H1 (cell line): ENCODE data around the gene ERI2. TPM values are rescaled to one million over a fixed set of nuclear protein-coding genes. Genes with fewer than 3 reads are reported as not detected.

Experiments
- CTCF ChIA-PET: fragments of 300-600 bp; sonication (Branson Sonifier 250); formaldehyde crosslinking; loops from one replicate; lab custom pipeline; 2021; ENCODE audit not compliant: partially characterized antibody; lab: Charles Lee
- POLR2A ChIA-PET: fragments of 300-600 bp; sonication (Branson Sonifier 250); formaldehyde crosslinking; loops from one replicate; lab custom pipeline; 2021; ENCODE audit warnings: inconsistent platforms; ENCODE audit not compliant: partially characterized antibody; lab: Charles Lee
- DNase-seq, 2 experiments: peaks; one replicate each; pipeline versions ENCODE4 v3.0.0 to v3.0.0-alpha.2; 2010 to 2022; ENCODE audit warnings: low spot score in 2 of 2, low read depth in 1 of 2, mixed read lengths in 1 of 2
- FAIRE-seq: peaks from 2 replicates; lab custom pipeline; 2011; peaks lifted over from hg19 to GRCh38; lab: Jason Lieb, UNC
- H2AFZ ChIP-seq: 2 replicates; pipeline ENCODE4 v1.8.1; 2012; ENCODE audit warnings: low read length, inconsistent platforms
- H2AK5ac ChIP-seq: 2 replicates; pipeline ENCODE4 v1.6.1; 2013; ENCODE audit warnings: low read depth, low read length
- H2BK120ac ChIP-seq: replicated peaks from 2 replicates; pipeline ENCODE3; 2013; ENCODE audit warnings: low read depth, low read length, inconsistent platforms
- H2BK12ac ChIP-seq: 2 replicates; pipeline ENCODE4 v1.6.1; 2013; ENCODE audit warnings: low read depth, low read length
- H2BK15ac ChIP-seq: 2 replicates; pipeline ENCODE4 v1.6.1; 2013; ENCODE audit warnings: low read length
- H2BK20ac ChIP-seq: 2 replicates; pipeline ENCODE4 v1.6.1; 2013; ENCODE audit warnings: low read length
- H2BK5ac ChIP-seq: 2 replicates; pipeline ENCODE4 v1.6.1; 2013; ENCODE audit warnings: low read depth, low read length
- H3K14ac ChIP-seq: 2 replicates; pipeline ENCODE4 v1.6.1; 2013; ENCODE audit warnings: inconsistent platforms; ENCODE audit not compliant: insufficient read length
- H3K18ac ChIP-seq: 2 replicates; pipeline ENCODE4 v1.6.1; 2013; ENCODE audit warnings: low read length; ENCODE audit errors: extremely low read depth
- H3K23ac ChIP-seq: 2 replicates; pipeline ENCODE4 v1.6.1; 2013; ENCODE audit warnings: inconsistent platforms; ENCODE audit not compliant: insufficient read length
- H3K23me2 ChIP-seq: 2 replicates; pipeline ENCODE4 v1.6.1; 2013; ENCODE audit warnings: low read depth, low read length
- H3K27ac ChIP-seq: 2 replicates; pipeline ENCODE4 v1.6.1; 2011; ENCODE audit warnings: low read depth, low read length, inconsistent platforms
- H3K27me3 ChIP-seq, 4 experiments: replicated peaks in 1 of 4; 1 replicate in 1 of 4; 2 replicates in 3 of 4; pipeline versions ENCODE4 v1.6.1 to v1.8.1; 2011 to 2013; ENCODE audit warnings: low read length in 3 of 4, mild to moderate bottlenecking in 3 of 4, inconsistent platforms in 2 of 4, mixed read lengths in 2 of 4, moderate library complexity in 1 of 4; ENCODE audit not compliant: control insufficient read depth in 3 of 4, insufficient read depth in 3 of 4; ENCODE audit errors: extremely low read depth in 1 of 4
- H3K36me3 ChIP-seq, 4 experiments: 2 replicates each; pipeline versions ENCODE4 v1.6.1 to v1.8.1; 2011 to 2013; ENCODE audit warnings: mild to moderate bottlenecking in 4 of 4, low read length in 3 of 4, moderate library complexity in 2 of 4, control low read depth in 1 of 4, inconsistent platforms in 1 of 4; ENCODE audit not compliant: insufficient read depth in 4 of 4, control insufficient read depth in 2 of 4
- H3K4ac ChIP-seq: replicated peaks from 2 replicates; pipeline ENCODE3; 2013; ENCODE audit warnings: low read length, low read depth, mixed read lengths, inconsistent platforms; ENCODE audit not compliant: insufficient read length
- H3K4me1 ChIP-seq, 4 experiments: replicated peaks in 1 of 4; 1 replicate in 1 of 4; 2 replicates in 3 of 4; pipeline versions ENCODE4 v1.6.1 to v1.8.1; 2011 to 2013; ENCODE audit warnings: low read length in 3 of 4, inconsistent platforms in 2 of 4, mixed read lengths in 1 of 4; ENCODE audit not compliant: insufficient read depth in 4 of 4, control insufficient read depth in 3 of 4
- H3K4me2 ChIP-seq, 2 experiments: 2 replicates each; pipeline versions ENCODE4 v1.6.1 to v1.8.1; 2011 to 2013; ENCODE audit warnings: low read depth in 2 of 2, low read length in 2 of 2, control low read depth in 1 of 2, inconsistent platforms in 1 of 2, mild to moderate bottlenecking in 1 of 2; ENCODE audit not compliant: insufficient read depth in 1 of 2
- H3K4me3 ChIP-seq, 4 experiments: fragments of 200-600, 300-600 bp in 1 of 4; sonication (generic), shearing (Covaris generic), sonication (Bioruptor Twin) in 1 of 4; 2 replicates each; pipeline versions ENCODE4 v1.5.1 to v1.8.1; 2011 to 2016; ENCODE audit warnings: low read length in 4 of 4, low read depth in 3 of 4, control low read depth in 2 of 4, inconsistent platforms in 2 of 4, mild to moderate bottlenecking in 2 of 4, mixed read lengths in 1 of 4, moderate library complexity in 1 of 4; ENCODE audit not compliant: insufficient read depth in 2 of 4; ENCODE audit errors: extremely low read depth in 1 of 4
- H3K56ac ChIP-seq: replicated peaks from 2 replicates; pipeline ENCODE3; 2013; ENCODE audit warnings: low read depth, mild to moderate bottlenecking, mixed read lengths, low read length, inconsistent platforms; ENCODE audit not compliant: insufficient read length
- H3K79me1 ChIP-seq: 2 replicates; pipeline ENCODE4 v1.6.1; 2013; ENCODE audit warnings: low read depth, low read length, control low read depth
- H3K79me2 ChIP-seq, 2 experiments: 2 replicates each; pipeline versions ENCODE4 v1.6.1 to v1.8.1; 2012 to 2013; ENCODE audit warnings: low read length in 2 of 2, mild to moderate bottlenecking in 2 of 2, inconsistent platforms in 1 of 2; ENCODE audit not compliant: insufficient read depth in 2 of 2, control insufficient read depth in 1 of 2
- H3K9ac ChIP-seq, 4 experiments: replicated peaks in 1 of 4; 1 replicate in 1 of 4; 2 replicates in 3 of 4; pipeline versions ENCODE4 v1.6.1 to v1.8.1; 2011 to 2013; ENCODE audit warnings: low read depth in 3 of 4, low read length in 3 of 4, control low read depth in 2 of 4, mild to moderate bottlenecking in 2 of 4, moderate library complexity in 2 of 4, inconsistent platforms in 1 of 4; ENCODE audit errors: extremely low read depth in 1 of 4
- H3K9me3 ChIP-seq, 2 experiments: 2 replicates each; pipeline versions ENCODE4 v1.6.1 to v1.8.1; 2012 to 2013; ENCODE audit warnings: mild to moderate bottlenecking in 2 of 2, moderate library complexity in 2 of 2, control low read depth in 1 of 2, inconsistent platforms in 1 of 2, low read depth in 1 of 2, low read length in 1 of 2, mixed read lengths in 1 of 2; ENCODE audit not compliant: insufficient read depth in 2 of 2
- H4K20me1 ChIP-seq, 2 experiments: replicated peaks in 1 of 2; 2 replicates each; pipeline versions ENCODE3 to v1.8.1; 2011 to 2013; ENCODE audit warnings: inconsistent platforms in 2 of 2, low read length in 2 of 2, mild to moderate bottlenecking in 1 of 2; ENCODE audit not compliant: insufficient read depth in 2 of 2, control insufficient read depth in 1 of 2
- H4K5ac ChIP-seq: 2 replicates; pipeline ENCODE4 v1.6.1; 2013; ENCODE audit warnings: low read length, low read depth, mixed read lengths, inconsistent platforms; ENCODE audit not compliant: insufficient read length
- H4K8ac ChIP-seq: 2 replicates; pipeline ENCODE4 v1.8.0; 2013; ENCODE audit warnings: mild to moderate bottlenecking, moderate library complexity, low read length, inconsistent platforms; ENCODE audit not compliant: insufficient read depth; ENCODE audit errors: extremely low read depth
- H4K91ac ChIP-seq: replicated peaks from 2 replicates; pipeline ENCODE3; 2013; ENCODE audit warnings: low read length, mixed read lengths, inconsistent platforms; ENCODE audit not compliant: insufficient read length
- KDM4A ChIP-seq: IDR thresholded peaks from one replicate; pipeline ENCODE4 v1.7.1; 2012; ENCODE audit warnings: low read depth, mild to moderate bottlenecking, moderate library complexity, low read length, inconsistent platforms; ENCODE audit not compliant: severe bottlenecking
- WGBS, 2 experiments: shearing (Covaris generic) in 1 of 2; methylation state at CpG; one replicate each; pipeline versions ENCODE4 v1.1.6 to v1.1.7; 2013 to 2015; ENCODE audit warnings: low lambda C conversion rate in 2 of 2, mixed read lengths in 2 of 2, inconsistent platforms in 1 of 2, low coverage in 1 of 2, missing lambda C conversion rate in 1 of 2; ENCODE audit not compliant: insufficient replicate concordance in 2 of 2, insufficient coverage in 1 of 2, insufficient read length in 1 of 2; ENCODE audit errors: extremely low coverage in 1 of 2, missing lambda C conversion rate in 1 of 2; 5-methylcytosine and 5-hydroxymethylcytosine counted together
- long read RNA-seq, 2 experiments: library from RNA in 1 of 2; library from capped mRNA in 1 of 2; stranded (forward); transcript quantifications; one replicate each; pipeline ENCODE4 v2.0.0, GENCODE V29; 2021; ENCODE audit warnings: inconsistent platforms in 1 of 2
- polyA minus RNA-seq, 3 experiments: library from RNA; depleted of rRNA, polyadenylated mRNA; stranded (reverse); fragments of >200 nt; gene quantifications; 1 replicate in 2 of 3; 2 replicates in 1 of 3; pipeline ENCODE4 v1.2.3, GENCODE V29; 2011
- polyA plus RNA-seq, 7 experiments: library from polyadenylated mRNA; depleted of rRNA in 3 of 7; stranded (reverse) in 5 of 7; unstranded in 2 of 7; fragments of >200 nt in 5 of 7; fragments of 200-250 nt in 2 of 7; gene quantifications; 1 replicate in 5 of 7; 2 replicates in 1 of 7; 4 replicates in 1 of 7; pipeline versions ENCODE4 v1.2.1 to v1.2.3, GENCODE V29; 2011 to 2013; ENCODE audit warnings: missing spikeins in 2 of 7, mixed read lengths in 2 of 7
- total RNA-seq: library from RNA; stranded (reverse); fragmentation: NEBNext Ultra II Directional; extraction: Animal tissue kit (Norgen Biotek cat#: 25700); gene quantifications from 2 replicates; pipeline ENCODE4 v1.2.1, GENCODE V29; 2021
- TF ChIP-seq, protein P1 (sequence below): IDR thresholded peaks from 2 replicates; pipeline ENCODE4 v1.6.1; 2012; ENCODE audit warnings: low read length, inconsistent platforms

Gene ERI2, protein sequence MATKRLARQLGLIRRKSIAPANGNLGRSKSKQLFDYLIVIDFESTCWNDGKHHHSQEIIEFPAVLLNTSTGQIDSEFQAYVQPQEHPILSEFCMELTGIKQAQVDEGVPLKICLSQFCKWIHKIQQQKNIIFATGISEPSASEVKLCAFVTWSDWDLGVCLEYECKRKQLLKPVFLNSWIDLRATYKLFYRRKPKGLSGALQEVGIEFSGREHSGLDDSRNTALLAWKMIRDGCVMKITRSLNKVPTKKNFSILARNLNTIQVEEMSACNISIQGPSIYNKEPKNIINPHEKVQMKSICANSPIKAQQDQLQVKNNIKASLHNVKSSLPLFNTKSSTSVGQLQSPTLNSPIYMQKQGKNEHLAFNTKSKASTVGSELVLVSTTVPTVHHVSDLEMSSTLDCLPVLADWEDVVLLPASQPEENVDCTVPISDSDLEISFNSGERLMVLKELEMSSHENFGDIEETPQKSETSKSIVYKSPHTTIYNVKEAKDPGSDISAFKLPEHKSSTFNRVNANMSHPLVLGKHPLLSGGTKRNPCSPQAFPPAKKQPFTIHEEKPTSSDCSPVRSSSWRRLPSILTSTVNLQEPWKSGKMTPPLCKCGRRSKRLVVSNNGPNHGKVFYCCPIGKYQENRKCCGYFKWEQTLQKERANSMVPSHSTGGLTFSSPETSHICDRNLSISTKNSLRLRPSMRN
- total RNA-seq = 12.6 and 14.5 TPM in 2 replicates
- polyA plus RNA-seq (2011; rRNA removed) = 5.4 and 11.0 TPM in 2 replicates
- 8.2 TPM for polyA plus RNA-seq (2011; cell fraction: cytosol; rRNA removed)
- 5.3 TPM for polyA plus RNA-seq (2011; cell fraction: nucleus; rRNA removed)
- 6.7 to 10.7 TPM (median 7.9 TPM) in 4 replicates for polyA plus RNA-seq (2012, experiment 1 of 2)
- polyA plus RNA-seq (2012, experiment 2 of 2) = 0.58 TPM
- polyA plus RNA-seq (2013, experiment 1 of 2) = 9.4 TPM
- polyA plus RNA-seq (2013, experiment 2 of 2) = 8.0 TPM
- polyA minus RNA-seq (2011; rRNA and poly(A)+ RNA removed) = 9.4 and 16.3 TPM in 2 replicates
- 12.2 TPM for polyA minus RNA-seq (2011; cell fraction: cytosol; rRNA and poly(A)+ RNA removed)
- 12.7 TPM for polyA minus RNA-seq (2011; cell fraction: nucleus; rRNA and poly(A)+ RNA removed)
- long read RNA-seq, experiment 1, partial matches to known transcripts = 1 of 12 reads
- long read RNA-seq, experiment 1, other reads (novel, unspliced or antisense) = 8 of 12 reads
- long read RNA-seq, experiment 2, partial matches to known transcripts = 0 of 3 reads
- long read RNA-seq, experiment 2, other reads (novel, unspliced or antisense) = 1 of 3 reads

DNA sequence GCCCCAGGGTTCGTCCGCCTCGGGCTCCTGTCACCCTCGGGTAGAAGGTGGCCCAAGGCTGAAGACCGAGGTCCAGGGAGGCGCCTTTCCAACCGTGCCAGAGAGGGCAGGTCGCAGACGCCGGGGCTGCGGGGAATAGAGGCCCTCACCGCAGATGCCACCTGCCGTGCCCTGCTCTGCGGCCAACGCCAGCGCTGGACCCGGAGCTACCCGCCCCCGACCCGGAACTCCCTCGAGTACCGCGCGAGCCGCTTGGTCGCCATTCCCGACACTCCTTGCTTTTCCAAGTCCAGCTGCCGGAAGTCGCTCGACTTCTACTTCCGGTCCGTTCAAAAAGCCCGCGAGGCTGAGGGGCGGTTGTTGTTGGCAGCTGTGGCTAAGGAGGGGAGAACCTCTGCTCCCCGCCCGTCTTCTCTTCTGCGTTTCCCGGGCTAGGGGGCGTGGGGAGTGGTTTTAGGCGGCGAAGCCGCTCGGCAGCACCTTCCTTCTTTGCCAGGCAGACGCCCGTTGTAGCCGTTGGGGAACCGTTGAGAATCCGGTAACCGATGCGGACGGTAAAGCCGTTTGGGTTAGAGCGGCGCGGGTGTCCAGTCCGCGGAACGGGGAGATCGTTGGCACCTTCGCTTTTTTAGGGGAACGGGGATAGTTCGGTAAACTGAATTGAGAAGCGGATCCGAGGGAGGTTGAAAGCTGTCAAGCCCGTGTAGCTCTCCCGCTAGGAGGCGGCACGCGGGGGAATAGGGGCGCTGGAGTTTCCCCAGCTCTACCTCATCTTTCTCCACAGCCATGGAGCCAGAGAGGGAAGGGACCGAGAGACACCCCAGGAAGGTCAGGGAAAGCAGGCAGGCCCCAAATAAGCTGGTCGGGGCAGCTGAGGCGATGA is at the start of gene ERI2, which contains the start of gene REXO5:
Gene ERI2, minus strand, starts transcription at position 305 of the 883 bp plus-strand sequence. Its CDS starts 42 bp downstream, at position 263.
Gene REXO5, plus strand, starts transcription at position 360 of the 883 bp plus-strand sequence. Its CDS starts 427 bp downstream, at position 787.
- 1% methylated on average over 62 of the region's 74 CpGs; no CpG with 5 or more reads in 1 of the 2 experiments for WGBS, 2 experiments
- no peak within 1 kb of the TSS for H2BK20ac ChIP-seq
- peak within 1 kb of the TSS; percentile 72 for H3K27ac ChIP-seq
- no peak within 1 kb of the TSS for H3K23ac ChIP-seq
- H3K14ac ChIP-seq = no peak within 1 kb of the TSS
- H4K8ac ChIP-seq = peak within 1 kb of the TSS; percentile 93
- FAIRE-seq (no peak), DNase-seq (peak; percentile 72 to 93)
- H3K56ac ChIP-seq = peak within 1 kb of the TSS; percentile 77
- H3K79me1 ChIP-seq = no peaks in the 10 kb centered on the region
- ChIA-PET CTCF (interaction anchor here (0.6 to 1.3 kb wide), 5 partner anchors 14 to 1245 kb away, joined by 3 to 6 read pairs (median 4); no protein-coding TSS in a partner anchor), POLR2A (interaction anchor here (0.6 to 1.6 kb wide), 12 partner anchors 9 to 277 kb away, joined by 3 to 10 read pairs (median 3); partner anchors contain the start of genes DCUN1D3 and LYRM1)
- 0 out of 2 replicates have a peak within 1 kb of the TSS, but pooled peaks have one; percentile 72 for H2BK12ac ChIP-seq
- H2BK5ac ChIP-seq = peak within 1 kb of the TSS; percentile 69
- H3K9ac ChIP-seq = peak within 1 kb of the TSS; percentile 79 to 91 (median 84)
- H2AK5ac ChIP-seq = no peak within 1 kb of the TSS
- H2BK120ac ChIP-seq = no peak within 1 kb of the TSS
- H3K4me2 ChIP-seq = peak within 1 kb of the TSS; percentile 67 to 91
- no peaks in the 10 kb centered on the region for H3K27me3 ChIP-seq
- peak within 1 kb of the TSS; percentile 85 for H3K4ac ChIP-seq
- 0 out of 7 replicates have a peak, but pooled peaks cover 0 to 3% (median 0%) of the 10 kb centered on the region in 4 experiments for H3K4me1 ChIP-seq
- no peaks in the 10 kb centered on the region; a peak in 1 of 8 replicates for H3K36me3 ChIP-seq
- H3K18ac ChIP-seq = peak within 1 kb of the TSS; percentile 76
- no peaks in the 10 kb centered on the region for H4K20me1 ChIP-seq
- H3K4me3 ChIP-seq = peak within 1 kb of the TSS; percentile 71 to 91 (median 80)
- H3K79me2 ChIP-seq = no peaks in the 10 kb centered on the region
- peak within 1 kb of the TSS; percentile 52 for H4K91ac ChIP-seq
- peaks cover 5% of the 10 kb centered on the region for H3K23me2 ChIP-seq
- peak within 1 kb of the TSS; percentile 78 for H4K5ac ChIP-seq
- peak within 1 kb of the TSS; percentile 67; the same call in 1 of the 2 replicates for H2BK15ac ChIP-seq
- no peaks in the 10 kb centered on the region for H3K9me3 ChIP-seq
- H2AFZ ChIP-seq = peak within 1 kb of the TSS; percentile 52; the same call in 1 of the 2 replicates
- TF ChIP-seq, protein P1, sequence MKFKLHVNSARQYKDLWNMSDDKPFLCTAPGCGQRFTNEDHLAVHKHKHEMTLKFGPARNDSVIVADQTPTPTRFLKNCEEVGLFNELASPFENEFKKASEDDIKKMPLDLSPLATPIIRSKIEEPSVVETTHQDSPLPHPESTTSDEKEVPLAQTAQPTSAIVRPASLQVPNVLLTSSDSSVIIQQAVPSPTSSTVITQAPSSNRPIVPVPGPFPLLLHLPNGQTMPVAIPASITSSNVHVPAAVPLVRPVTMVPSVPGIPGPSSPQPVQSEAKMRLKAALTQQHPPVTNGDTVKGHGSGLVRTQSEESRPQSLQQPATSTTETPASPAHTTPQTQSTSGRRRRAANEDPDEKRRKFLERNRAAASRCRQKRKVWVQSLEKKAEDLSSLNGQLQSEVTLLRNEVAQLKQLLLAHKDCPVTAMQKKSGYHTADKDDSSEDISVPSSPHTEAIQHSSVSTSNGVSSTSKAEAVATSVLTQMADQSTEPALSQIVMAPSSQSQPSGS = no peak
- TF ChIP-seq KDM4A = peak; percentile 41
